Neural cell (in vitro differentiated cells): ENCODE measurements around the gene NRN1L. TPM values are rescaled to one million over a fixed set of nuclear protein-coding genes. Genes with fewer than 3 reads are reported as not detected.

Experiments used
- H2AFZ ChIP-seq: fragments of 200-600, 300-800 bp; sonication (generic), shearing (Covaris generic); 2 replicates; pipeline ENCODE4 v1.6.0; 2014; ENCODE audit warnings: low read depth, mild to moderate bottlenecking, antibody characterized with exemption, low read length, moderate library complexity
- H3F3A ChIP-seq: fragments of 200-600 bp; shearing (Covaris generic); 2 replicates; pipeline ENCODE4 v1.6.1; 2016; ENCODE audit warnings: mild to moderate bottlenecking, moderate library complexity, mixed read lengths, antibody characterized with exemption, low read length; ENCODE audit not compliant: insufficient read depth, poor library complexity, severe bottlenecking
- H3K27ac ChIP-seq: fragments of 200-600, 300-800 bp; sonication (generic), shearing (Covaris generic); 2 replicates; pipeline ENCODE4 v1.5.1; 2014; ENCODE audit warnings: mild to moderate bottlenecking, low read length, moderate library complexity
- H3K27me3 ChIP-seq: fragments of 300-800, 200-600 bp; sonication (generic), shearing (Covaris generic); 2 replicates; pipeline ENCODE4 v1.6.0; 2014; ENCODE audit warnings: mild to moderate bottlenecking, low read depth, low read length, moderate library complexity; ENCODE audit not compliant: insufficient read depth
- H3K36me3 ChIP-seq: fragments of 300-800, 200-600 bp; sonication (generic), shearing (Covaris generic); 2 replicates; pipeline ENCODE4 v1.5.1; 2014; ENCODE audit warnings: mild to moderate bottlenecking, antibody characterized with exemption, low read length, moderate library complexity; ENCODE audit not compliant: insufficient read depth
- H3K4me2 ChIP-seq: fragments of 300-800, 200-600 bp; sonication (generic), shearing (Covaris generic); 2 replicates; pipeline ENCODE4 v1.6.0; 2014; ENCODE audit warnings: mild to moderate bottlenecking, low read length
- H3K4me3 ChIP-seq: fragments of 300-800, 200-600 bp; sonication (generic), shearing (Covaris generic); 2 replicates; pipeline ENCODE4 v1.5.1; 2014; ENCODE audit warnings: mild to moderate bottlenecking, low read length, moderate library complexity
- H3K79me2 ChIP-seq: fragments of 200-600 bp; shearing (Covaris generic); replicated peaks from 2 replicates; pipeline ENCODE4 v1.6.0; 2014; ENCODE audit warnings: mild to moderate bottlenecking, low read length, moderate library complexity; ENCODE audit not compliant: insufficient read depth
- H3K9ac ChIP-seq: fragments of 300-800, 200-600 bp; sonication (generic), shearing (Covaris generic); 2 replicates; pipeline ENCODE4 v1.6.1; 2016; ENCODE audit warnings: mild to moderate bottlenecking, low read length, mixed read lengths
- H3K9me2 ChIP-seq: fragments of 200-600 bp; shearing (Covaris generic); 2 replicates; pipeline ENCODE4 v1.6.1; 2016; ENCODE audit warnings: mild to moderate bottlenecking, low read length, mixed read lengths; ENCODE audit not compliant: insufficient read depth
- H3K9me3 ChIP-seq: fragments of 200-600, 300-800 bp; sonication (generic), shearing (Covaris generic); 2 replicates; pipeline ENCODE4 v1.6.1; 2016; ENCODE audit warnings: mild to moderate bottlenecking, mixed run types, low read length, moderate library complexity, mixed read lengths
- H4K20me1 ChIP-seq: fragments of 200-600 bp; shearing (Covaris generic); 2 replicates; pipeline ENCODE4 v1.6.1; 2016; ENCODE audit warnings: mild to moderate bottlenecking, mixed run types; ENCODE audit not compliant: insufficient read depth
- CTCF ChIP-seq: fragments of 450-650 bp; IDR thresholded peaks from 2 replicates; pipeline ENCODE4 v1.5.1; 2014; ENCODE audit warnings: antibody characterized with exemption, mild to moderate bottlenecking, moderate library complexity; ENCODE audit not compliant: poor library complexity, severe bottlenecking
- EP300 ChIP-seq: fragments of 450-650 bp; conservative IDR thresholded peaks from 2 replicates; pipeline ENCODE4 v1.6.1; 2014; ENCODE audit warnings: antibody characterized with exemption, mild to moderate bottlenecking, moderate library complexity; ENCODE audit not compliant: poor library complexity, severe bottlenecking
- EZH2 ChIP-seq: fragments of 200-600, 300-800 bp; shearing (Covaris generic), sonication (generic); IDR thresholded peaks from 2 replicates; pipeline ENCODE4 v1.6.1; 2014; ENCODE audit warnings: antibody characterized with exemption, low read length, borderline replicate concordance, mild to moderate bottlenecking; ENCODE audit not compliant: insufficient read depth, poor library complexity, severe bottlenecking
- MXI1 ChIP-seq: fragments of 450-650 bp; conservative IDR thresholded peaks from 2 replicates; pipeline ENCODE4 v1.6.1; 2014; ENCODE audit warnings: antibody characterized with exemption, mild to moderate bottlenecking; ENCODE audit not compliant: poor library complexity, severe bottlenecking
- POLR2AphosphoS5 ChIP-seq: IDR thresholded peaks from 2 replicates; pipeline ENCODE4 v1.6.1; 2012
- RAD21 ChIP-seq: fragments of 450-650 bp; conservative IDR thresholded peaks from 2 replicates; pipeline ENCODE4 v1.6.1; 2014; ENCODE audit warnings: antibody characterized with exemption, mild to moderate bottlenecking, moderate library complexity
- REST ChIP-seq: IDR thresholded peaks from 2 replicates; pipeline ENCODE4 v1.6.1; 2012; ENCODE audit warnings: borderline replicate concordance
- SMC3 ChIP-seq: fragments of 450-650 bp; conservative IDR thresholded peaks from 2 replicates; pipeline ENCODE4 v1.6.1; 2014; ENCODE audit warnings: antibody characterized with exemption, mild to moderate bottlenecking, moderate library complexity; ENCODE audit not compliant: poor library complexity
- TAF1 ChIP-seq: IDR thresholded peaks from 2 replicates; pipeline ENCODE4 v1.6.1; 2012; ENCODE audit warnings: low read depth
- polyA plus RNA-seq: library from polyadenylated mRNA; depleted of rRNA; stranded (reverse); fragments of >200 nt; gene quantifications from 2 replicates; pipeline ENCODE4 v1.2.3, GENCODE V29; 2014

The NRN1L gene
- polyA plus RNA-seq, 1 donor from 2014 or later: not detected

- Histone ChIP-seq H3K36me3 (no peaks in the 10 kb centered on the region), H3F3A (no peaks in the 10 kb centered on the region), H3K27ac (no peak overlapping the region), H3K9me2 (no peaks in the 10 kb centered on the region), H3K4me2 (no peak overlapping the region), H3K9me3 (no peaks in the 10 kb centered on the region), H4K20me1 (no peaks in the 10 kb centered on the region), H3K79me2 (peaks cover 14% of the 10 kb centered on the region), H2AFZ (no peak overlapping the region), H3K9ac (no peak overlapping the region), H3K27me3 (no peaks in the 10 kb centered on the region), H3K4me3 (no peak overlapping the region)
- TF ChIP-seq EZH2 (no peak), POLR2AphosphoS5 (no peak)
These were observed 20.1 kb upstream of the NRN1L start for GRCh38 chr16:67864594-67864993.

- H3K4me3 ChIP-seq: no peak overlapping the region
- no peaks in the 10 kb centered on the region for H3K36me3 ChIP-seq
- no peak overlapping the region for H2AFZ ChIP-seq
- no peak overlapping the region for H3K27ac ChIP-seq
- no peaks in the 10 kb centered on the region for H3K27me3 ChIP-seq
- H3F3A ChIP-seq: no peaks in the 10 kb centered on the region
- no peak overlapping the region for H3K4me2 ChIP-seq
- H3K79me2 ChIP-seq: peaks cover 13% of the 10 kb centered on the region
- H3K9ac ChIP-seq: no peak overlapping the region
- no peaks in the 10 kb centered on the region for H4K20me1 ChIP-seq
- H3K9me3 ChIP-seq: no peaks in the 10 kb centered on the region
- no peaks in the 10 kb centered on the region for H3K9me2 ChIP-seq
- TF ChIP-seq MXI1 (peak; percentile 34), RAD21 (peak; percentile 24), SMC3 (no peak), CTCF (peak; percentile 38)
These were observed 19.4 kb upstream of the NRN1L start for GRCh38 chr16:67865318-67865717.

GRCh38 chr16:67868290-67868689, 16.4 kb upstream of the NRN1L start:
- Histone ChIP-seq H3K4me2 (no peak overlapping the region), H4K20me1 (no peaks in the 10 kb centered on the region), H2AFZ (no peak overlapping the region), H3K79me2 (peaks cover 3% of the 10 kb centered on the region), H3K9me3 (no peaks in the 10 kb centered on the region), H3K9ac (no peak overlapping the region), H3K27me3 (no peaks in the 10 kb centered on the region), H3F3A (no peaks in the 10 kb centered on the region), H3K27ac (no peak overlapping the region), H3K4me3 (no peak overlapping the region), H3K36me3 (no peaks in the 10 kb centered on the region), H3K9me2 (no peaks in the 10 kb centered on the region)
- TF ChIP-seq MXI1 (no peak), REST (no peak), RAD21 (no peak), EZH2 (no peak), EP300 (no peak), TAF1 (no peak), CTCF (no peak), POLR2AphosphoS5 (no peak), SMC3 (no peak)
